Measurements from ENCODE around the gene FOXD4L6.
"Not testable (repeated sequence)": the region's sequence is repeated elsewhere in the genome, so short reads cannot be mapped to it uniquely, and the experiment has no call there.

DNA sequence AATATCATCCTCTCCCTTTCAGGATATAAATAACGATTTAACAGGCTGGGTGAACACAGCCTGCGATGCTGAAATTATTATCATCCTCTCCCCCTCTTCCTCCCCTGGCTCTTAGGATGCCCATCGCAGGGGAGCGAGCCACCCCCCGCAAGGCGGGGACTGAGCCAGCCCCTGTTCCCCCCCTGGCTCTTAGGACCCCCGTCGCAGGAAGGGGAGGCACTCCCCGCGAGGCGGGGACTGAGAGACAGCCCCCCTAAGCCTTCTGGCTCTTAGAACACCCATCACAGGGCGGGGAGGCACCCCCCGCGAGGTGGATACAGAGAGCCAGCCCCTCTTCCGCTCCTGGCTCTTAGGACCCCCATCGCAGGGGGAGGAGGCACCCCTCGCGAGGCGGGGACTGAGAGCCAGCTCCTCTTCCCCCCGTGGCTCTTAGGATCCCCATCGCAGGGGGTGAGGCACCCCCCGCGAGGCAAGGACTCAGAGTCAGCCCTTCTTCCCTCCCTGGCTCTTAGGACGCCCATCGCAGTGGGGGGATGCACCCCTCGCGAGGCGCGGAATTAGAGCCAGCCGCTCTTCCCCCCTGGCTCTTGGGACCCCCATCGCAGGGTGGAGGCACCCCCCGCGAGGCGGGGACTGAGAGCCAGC, 21.9 kb downstream of the FOXD4L6 start:
- TF ChIP-seq CTCF (IDR thresholded peaks at IDR 0.05; ENCODE audit: extremely low read depth in 1 of 2, insufficient read depth in 1 of 2, low read depth in 1 of 2, low read length in 2 of 2); POLR2A (IDR thresholded peaks at IDR 0.05; ENCODE audit: low read depth, low read length); EZH2 (IDR thresholded peaks at IDR 0.05; ENCODE audit: borderline replicate concordance, low read depth, low read length, severe bottlenecking); POLR2AphosphoS5 (IDR thresholded peaks at IDR 0.05; ENCODE audit: insufficient read depth, low read depth, low read length): not testable (repeated sequence)
- TF ChIP-seq, protein P1, sequence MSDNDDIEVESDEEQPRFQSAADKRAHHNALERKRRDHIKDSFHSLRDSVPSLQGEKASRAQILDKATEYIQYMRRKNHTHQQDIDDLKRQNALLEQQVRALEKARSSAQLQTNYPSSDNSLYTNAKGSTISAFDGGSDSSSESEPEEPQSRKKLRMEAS (IDR thresholded peaks at IDR 0.05; ENCODE audit: insufficient read depth, insufficient read length) = not testable (repeated sequence)
